SK-N-SH treated with all-trans-retinoic acid at 6 μM for 48 hours (cell line): ENCODE data around the gene STK17B.

Source experiments
- ATAC-seq: fragments of 200-7000 bp; cut with Tn5 transposase; 3 replicates; pipeline ENCODE4 v1.9.1; 2020; ENCODE audit warnings: mild to moderate bottlenecking, moderate library complexity
- ARNTL ChIP-seq: fragments of 450-650 bp; formaldehyde crosslinking; IDR thresholded peaks from 2 replicates; pipeline ENCODE4 v1.5.0; 2020; ENCODE audit warnings: low read depth, mild to moderate bottlenecking, moderate library complexity, borderline replicate concordance
- BACH2 ChIP-seq: fragments of 250-450 bp; sonication (Bioruptor Pico); IDR thresholded peaks from 2 replicates; pipeline ENCODE4 v1.9.0; 2021; ENCODE audit warnings: mild to moderate bottlenecking, borderline replicate concordance
- CSDC2 ChIP-seq: fragments of 250-450 bp; sonication (Bioruptor Pico); IDR thresholded peaks from 2 replicates; pipeline ENCODE4 v1.5.0; 2020; ENCODE audit warnings: mild to moderate bottlenecking, moderate library complexity
- ESRRG ChIP-seq: fragments of 250-450 bp; sonication (Bioruptor Pico); IDR thresholded peaks from 2 replicates; pipeline ENCODE4 v1.6.1; 2021; ENCODE audit warnings: mild to moderate bottlenecking
- GLIS3 ChIP-seq: fragments of 250-450 bp; sonication (Bioruptor Pico); IDR thresholded peaks from 2 replicates; pipeline ENCODE4 v1.5.0; 2020; ENCODE audit warnings: mild to moderate bottlenecking, moderate library complexity
- ISL1 ChIP-seq: fragments of 250-450 bp; sonication (Bioruptor Pico); IDR thresholded peaks from 2 replicates; pipeline ENCODE4 v2.1.2; 2022; ENCODE audit warnings: mild to moderate bottlenecking, moderate library complexity
- OSR1 ChIP-seq: fragments of 250-450 bp; sonication (Bioruptor Pico); IDR thresholded peaks from 2 replicates; pipeline ENCODE4 v1.8.0; 2022; ENCODE audit warnings: moderate library complexity, mild to moderate bottlenecking, inconsistent platforms
- RARB ChIP-seq: fragments of 250-450 bp; sonication (Bioruptor Pico); IDR thresholded peaks from 2 replicates; pipeline ENCODE4 v1.8.0; 2021; ENCODE audit warnings: mild to moderate bottlenecking, moderate library complexity
- SNAI2 ChIP-seq: fragments of 250-450 bp; sonication (Bioruptor Pico); IDR thresholded peaks from 2 replicates; pipeline ENCODE4 v1.5.0; 2020; ENCODE audit warnings: mild to moderate bottlenecking, moderate library complexity
- TCF4 ChIP-seq: fragments of 250-450 bp; sonication (Bioruptor Pico); IDR thresholded peaks from 2 replicates; pipeline ENCODE4 v1.8.0; 2021; ENCODE audit warnings: mild to moderate bottlenecking, moderate library complexity, borderline replicate concordance
- ZC3H10 ChIP-seq: fragments of 250-450 bp; sonication (Bioruptor Pico); IDR thresholded peaks from 2 replicates; pipeline ENCODE4 v1.5.1; 2021; ENCODE audit warnings: mild to moderate bottlenecking, moderate library complexity
- ZFP3 ChIP-seq: fragments of 250-450 bp; sonication (Bioruptor Pico); IDR thresholded peaks from 2 replicates; pipeline ENCODE4 v1.5.0; 2020; ENCODE audit warnings: mild to moderate bottlenecking, moderate library complexity
- ZFP30 ChIP-seq: fragments of 450-650 bp; formaldehyde crosslinking; IDR thresholded peaks from 2 replicates; pipeline ENCODE4 v1.5.0; 2022; ENCODE audit warnings: mild to moderate bottlenecking, moderate library complexity
- ZNF565 ChIP-seq: fragments of 450-650 bp; formaldehyde crosslinking; conservative IDR thresholded peaks from 2 replicates; pipeline ENCODE4 v1.5.0; 2020; ENCODE audit warnings: low read depth, mild to moderate bottlenecking, moderate library complexity
- ZNF8 ChIP-seq: fragments of 450-650 bp; formaldehyde crosslinking; IDR thresholded peaks from 2 replicates; pipeline ENCODE4 v1.5.0; 2020; ENCODE audit warnings: mild to moderate bottlenecking, moderate library complexity
- TF ChIP-seq, protein P1 (sequence below): fragments of 250-450 bp; sonication (Bioruptor Pico); IDR thresholded peaks from 2 replicates; pipeline ENCODE4 v1.5.1; 2021; ENCODE audit warnings: mild to moderate bottlenecking, moderate library complexity
- TF ChIP-seq, protein P2 (sequence below): fragments of 250-450 bp; sonication (Bioruptor Pico); IDR thresholded peaks from 2 replicates; pipeline ENCODE4 v1.8.0; 2020; ENCODE audit warnings: mild to moderate bottlenecking, moderate library complexity, borderline replicate concordance
- TF ChIP-seq, protein P3 (sequence below): fragments of 250-450 bp; sonication (Bioruptor Pico); IDR thresholded peaks from 2 replicates; pipeline ENCODE4 v1.5.0; 2020; ENCODE audit warnings: mild to moderate bottlenecking, moderate library complexity
- TF ChIP-seq, protein P4 (sequence below): fragments of 250-450 bp; sonication (Bioruptor Pico); IDR thresholded peaks from 2 replicates; pipeline ENCODE4 v1.8.0; 2021; ENCODE audit warnings: low read depth, mild to moderate bottlenecking, moderate library complexity, borderline replicate concordance

STK17B gene

DNA sequence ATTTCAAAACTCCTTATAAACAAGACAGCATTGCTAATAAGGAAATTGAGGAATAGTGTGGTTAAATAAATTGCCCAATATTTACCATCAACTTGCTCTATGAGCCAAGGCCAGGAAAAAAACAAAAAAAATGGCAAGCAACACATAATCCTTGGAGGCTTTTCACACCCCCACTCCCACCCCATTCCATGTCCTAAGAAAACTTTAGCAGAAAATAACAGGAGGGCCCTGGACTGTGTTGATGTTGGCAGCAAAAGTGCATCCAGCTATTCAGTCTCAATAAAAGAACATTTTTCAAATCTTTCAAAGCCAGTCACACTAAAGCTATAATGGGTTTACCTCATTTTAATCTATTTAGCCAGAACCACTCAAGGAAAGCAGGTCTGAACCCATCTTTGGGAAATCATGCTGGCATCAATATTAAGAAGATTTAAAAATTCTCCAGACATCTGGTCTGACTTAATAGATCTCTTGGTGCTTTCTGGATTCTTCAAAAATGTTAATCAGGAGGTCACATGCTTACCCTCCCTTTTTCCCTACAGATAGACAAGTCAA is 34.6 kb upstream of the STK17B start (continued):
- TF ChIP-seq, protein P1, sequence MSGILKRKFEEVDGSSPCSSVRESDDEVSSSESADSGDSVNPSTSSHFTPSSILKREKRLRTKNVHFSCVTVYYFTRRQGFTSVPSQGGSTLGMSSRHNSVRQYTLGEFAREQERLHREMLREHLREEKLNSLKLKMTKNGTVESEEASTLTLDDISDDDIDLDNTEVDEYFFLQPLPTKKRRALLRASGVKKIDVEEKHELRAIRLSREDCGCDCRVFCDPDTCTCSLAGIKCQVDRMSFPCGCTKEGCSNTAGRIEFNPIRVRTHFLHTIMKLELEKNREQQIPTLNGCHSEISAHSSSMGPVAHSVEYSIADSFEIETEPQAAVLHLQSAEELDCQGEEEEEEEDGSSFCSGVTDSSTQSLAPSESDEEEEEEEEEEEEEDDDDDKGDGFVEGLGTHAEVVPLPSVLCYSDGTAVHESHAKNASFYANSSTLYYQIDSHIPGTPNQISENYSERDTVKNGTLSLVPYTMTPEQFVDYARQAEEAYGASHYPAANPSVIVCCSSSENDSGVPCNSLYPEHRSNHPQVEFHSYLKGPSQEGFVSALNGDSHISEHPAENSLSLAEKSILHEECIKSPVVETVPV = 0 out of 2 replicates have a peak, but pooled peaks have one; percentile 34
- no peak for TF ChIP-seq BACH2 (CRISPR knock-in tag)
- TF ChIP-seq, protein P2, sequence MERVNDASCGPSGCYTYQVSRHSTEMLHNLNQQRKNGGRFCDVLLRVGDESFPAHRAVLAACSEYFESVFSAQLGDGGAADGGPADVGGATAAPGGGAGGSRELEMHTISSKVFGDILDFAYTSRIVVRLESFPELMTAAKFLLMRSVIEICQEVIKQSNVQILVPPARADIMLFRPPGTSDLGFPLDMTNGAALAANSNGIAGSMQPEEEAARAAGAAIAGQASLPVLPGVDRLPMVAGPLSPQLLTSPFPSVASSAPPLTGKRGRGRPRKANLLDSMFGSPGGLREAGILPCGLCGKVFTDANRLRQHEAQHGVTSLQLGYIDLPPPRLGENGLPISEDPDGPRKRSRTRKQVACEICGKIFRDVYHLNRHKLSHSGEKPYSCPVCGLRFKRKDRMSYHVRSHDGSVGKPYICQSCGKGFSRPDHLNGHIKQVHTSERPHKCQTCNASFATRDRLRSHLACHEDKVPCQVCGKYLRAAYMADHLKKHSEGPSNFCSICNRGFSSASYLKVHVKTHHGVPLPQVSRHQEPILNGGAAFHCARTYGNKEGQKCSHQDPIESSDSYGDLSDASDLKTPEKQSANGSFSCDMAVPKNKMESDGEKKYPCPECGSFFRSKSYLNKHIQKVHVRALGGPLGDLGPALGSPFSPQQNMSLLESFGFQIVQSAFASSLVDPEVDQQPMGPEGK = 0 out of 2 replicates have a peak, but pooled peaks have one; percentile 15

DNA sequence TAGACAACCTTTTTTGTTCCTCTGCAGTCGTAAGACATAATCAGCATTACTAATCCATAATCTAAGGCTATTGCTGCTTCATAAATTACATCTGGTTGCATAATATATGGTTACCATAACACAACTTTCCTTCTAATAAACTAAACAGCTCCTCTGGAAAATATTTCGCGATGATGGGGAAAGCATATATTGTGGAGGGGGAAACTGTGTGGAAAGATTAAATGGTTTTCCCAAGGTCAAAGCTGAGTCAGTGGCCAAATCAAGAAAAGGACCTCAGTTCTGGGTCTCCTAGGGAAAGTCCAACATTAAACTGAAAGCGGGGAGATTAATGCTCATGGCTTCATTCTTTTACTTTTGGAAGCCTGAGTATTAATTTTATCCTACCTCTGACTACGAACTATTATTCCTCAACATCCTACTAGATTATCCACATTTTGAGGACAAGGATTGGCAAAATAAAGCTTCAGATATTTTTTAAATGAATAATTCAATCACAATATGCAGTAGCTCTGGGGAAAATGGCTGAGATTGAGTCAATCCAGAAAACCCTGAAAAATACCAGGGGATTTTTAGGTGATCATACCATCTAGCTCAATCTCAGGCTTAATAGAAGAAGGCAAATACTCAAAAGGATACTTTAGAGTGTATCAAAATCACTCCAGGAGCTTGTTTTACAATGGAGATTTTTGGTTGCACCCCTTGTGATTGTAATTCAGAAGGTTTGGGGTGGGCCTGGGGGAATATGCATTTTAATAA is 33.8 kb upstream of the STK17B start:
- TF ChIP-seq CSDC2 (CRISPR knock-in tag) = no peak
- TF ChIP-seq, protein P2 = no peak
- TF ChIP-seq SNAI2 = no peak
- TF ChIP-seq ARNTL (CRISPR knock-in tag) = no peak
- no peak for TF ChIP-seq ZFP3 (CRISPR knock-in tag)
- no peak for TF ChIP-seq ESRRG (CRISPR knock-in tag)
- TF ChIP-seq, protein P3, sequence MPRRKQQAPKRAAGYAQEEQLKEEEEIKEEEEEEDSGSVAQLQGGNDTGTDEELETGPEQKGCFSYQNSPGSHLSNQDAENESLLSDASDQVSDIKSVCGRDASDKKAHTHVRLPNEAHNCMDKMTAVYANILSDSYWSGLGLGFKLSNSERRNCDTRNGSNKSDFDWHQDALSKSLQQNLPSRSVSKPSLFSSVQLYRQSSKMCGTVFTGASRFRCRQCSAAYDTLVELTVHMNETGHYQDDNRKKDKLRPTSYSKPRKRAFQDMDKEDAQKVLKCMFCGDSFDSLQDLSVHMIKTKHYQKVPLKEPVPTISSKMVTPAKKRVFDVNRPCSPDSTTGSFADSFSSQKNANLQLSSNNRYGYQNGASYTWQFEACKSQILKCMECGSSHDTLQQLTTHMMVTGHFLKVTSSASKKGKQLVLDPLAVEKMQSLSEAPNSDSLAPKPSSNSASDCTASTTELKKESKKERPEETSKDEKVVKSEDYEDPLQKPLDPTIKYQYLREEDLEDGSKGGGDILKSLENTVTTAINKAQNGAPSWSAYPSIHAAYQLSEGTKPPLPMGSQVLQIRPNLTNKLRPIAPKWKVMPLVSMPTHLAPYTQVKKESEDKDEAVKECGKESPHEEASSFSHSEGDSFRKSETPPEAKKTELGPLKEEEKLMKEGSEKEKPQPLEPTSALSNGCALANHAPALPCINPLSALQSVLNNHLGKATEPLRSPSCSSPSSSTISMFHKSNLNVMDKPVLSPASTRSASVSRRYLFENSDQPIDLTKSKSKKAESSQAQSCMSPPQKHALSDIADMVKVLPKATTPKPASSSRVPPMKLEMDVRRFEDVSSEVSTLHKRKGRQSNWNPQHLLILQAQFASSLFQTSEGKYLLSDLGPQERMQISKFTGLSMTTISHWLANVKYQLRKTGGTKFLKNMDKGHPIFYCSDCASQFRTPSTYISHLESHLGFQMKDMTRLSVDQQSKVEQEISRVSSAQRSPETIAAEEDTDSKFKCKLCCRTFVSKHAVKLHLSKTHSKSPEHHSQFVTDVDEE (CRISPR knock-in tag) = no peak
- TF ChIP-seq GLIS3 = no peak
- ATAC-seq = no peak

DNA sequence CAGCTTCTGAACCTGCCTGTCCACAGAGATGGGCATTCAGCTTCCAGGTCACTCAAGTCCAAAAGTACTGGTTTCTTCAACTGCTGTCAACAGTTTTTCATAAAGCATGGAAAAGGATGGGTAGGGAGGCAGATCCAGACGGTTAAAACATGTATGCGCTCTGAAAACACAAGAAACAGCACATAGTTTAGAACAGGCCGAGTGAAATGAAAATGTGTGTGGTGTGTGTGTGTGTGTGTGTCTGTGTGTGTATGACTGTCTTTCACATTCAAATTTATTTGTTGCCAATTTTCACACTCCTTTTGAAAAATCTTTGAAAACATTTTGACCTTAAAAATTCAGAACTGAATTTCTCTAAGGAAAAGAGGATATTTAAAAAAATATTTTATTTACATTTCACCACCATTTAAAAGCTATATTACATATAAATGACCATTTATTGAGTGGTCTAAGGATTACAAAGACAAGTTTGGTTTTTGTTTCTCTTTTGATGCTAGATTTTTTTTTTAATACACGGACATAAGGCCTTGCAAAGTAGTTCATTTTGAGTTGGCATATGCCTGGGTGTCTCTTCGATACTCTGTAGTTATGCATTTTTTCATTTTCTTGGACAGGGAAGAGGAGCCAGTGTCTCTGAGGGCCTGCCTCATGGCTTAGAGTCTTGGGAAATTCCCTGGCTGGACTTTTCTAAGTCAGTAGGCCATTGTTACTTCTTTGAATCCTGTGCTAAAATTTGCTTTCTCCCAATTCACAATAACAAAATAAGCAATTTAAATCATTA is 30.0 kb upstream of the STK17B start:
- no peak for ATAC-seq
- TF ChIP-seq ZNF8 (CRISPR knock-in tag) (no peak), OSR1 (CRISPR knock-in tag) (no peak), ZNF565 (CRISPR knock-in tag) (no peak), ZFP30 (CRISPR knock-in tag) (no peak), ZC3H10 (no peak), SNAI2 (no peak), RARB (CRISPR knock-in tag) (no peak), ARNTL (CRISPR knock-in tag) (no peak), ZFP3 (CRISPR knock-in tag) (no peak), TCF4 (no peak), CSDC2 (CRISPR knock-in tag) (no peak), ISL1 (CRISPR knock-in tag) (no peak), ESRRG (CRISPR knock-in tag) (no peak)
- TF ChIP-seq, protein P1 = no peak
- TF ChIP-seq, protein P4, sequence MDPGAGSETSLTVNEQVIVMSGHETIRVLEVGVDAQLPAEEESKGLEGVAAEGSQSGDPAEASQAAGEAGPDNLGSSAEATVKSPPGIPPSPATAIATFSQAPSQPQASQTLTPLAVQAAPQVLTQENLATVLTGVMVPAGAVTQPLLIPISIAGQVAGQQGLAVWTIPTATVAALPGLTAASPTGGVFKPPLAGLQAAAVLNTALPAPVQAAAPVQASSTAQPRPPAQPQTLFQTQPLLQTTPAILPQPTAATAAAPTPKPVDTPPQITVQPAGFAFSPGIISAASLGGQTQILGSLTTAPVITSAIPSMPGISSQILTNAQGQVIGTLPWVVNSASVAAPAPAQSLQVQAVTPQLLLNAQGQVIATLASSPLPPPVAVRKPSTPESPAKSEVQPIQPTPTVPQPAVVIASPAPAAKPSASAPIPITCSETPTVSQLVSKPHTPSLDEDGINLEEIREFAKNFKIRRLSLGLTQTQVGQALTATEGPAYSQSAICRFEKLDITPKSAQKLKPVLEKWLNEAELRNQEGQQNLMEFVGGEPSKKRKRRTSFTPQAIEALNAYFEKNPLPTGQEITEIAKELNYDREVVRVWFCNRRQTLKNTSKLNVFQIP = no peak
- TF ChIP-seq, protein P2 = no peak
